Upper lobe of left lung (tissue), 4 donors: Measurements from ENCODE around the gene THBS1.
A peak's percentile ranks its signal among the peaks of the same experiment; 100 is the strongest.

Experiments
- CTCF ChIP-seq, 6 experiments: fragments of 450-650 bp in 4 of 6; fragments of 200-600 bp in 2 of 6; sonication (generic) in 2 of 6; IDR thresholded peaks; one replicate each; pipeline ENCODE4 v1.5.1; 2016 to 2019; ENCODE audit warnings: antibody characterized with exemption in 6 of 6
- POLR2A ChIP-seq, 4 donors: fragments of 450-650 bp; IDR thresholded peaks; one replicate each; pipeline ENCODE4 v1.5.1; 2016 to 2017; ENCODE audit warnings: antibody characterized with exemption in 4 of 4, mild to moderate bottlenecking in 2 of 4
- POLR2AphosphoS5 ChIP-seq, 2 donors: sonication (generic); formaldehyde crosslinking; IDR thresholded peaks; one replicate each; pipeline ENCODE4 v1.5.1; 2017; ENCODE audit warnings: antibody characterized with exemption in 2 of 2

GRCh38 chr15:39581793-39582285 is 960 bp downstream of the THBS1 start:
- TF ChIP-seq CTCF (IDR thresholded peaks at IDR 0.05) (peak in 5 of 6 experiments; percentile 16 to 51 (median 46)), POLR2A (IDR thresholded peaks at IDR 0.05) (no peak), POLR2AphosphoS5 (IDR thresholded peaks at IDR 0.05) (peak in 1 of 2 donors; percentile 83)
